GM10248 (cell line): ENCODE measurements around the gene PTPN11.

ENCODE experiments used
- CTCF ChIA-PET: fragments of 300-600 bp; sonication (Branson Sonifier 250); formaldehyde crosslinking; extraction: SDS; loops from one replicate; lab custom pipeline; 2021; ENCODE audit warnings: antibody characterized with exemption; lab: Yijun Ruan, JAX
- POLR2A ChIA-PET: fragments of 350-650 bp; sonication (Branson Sonifier 250); formaldehyde crosslinking; extraction: SDS; loops from one replicate; lab custom pipeline; 2020; ENCODE audit warnings: antibody characterized with exemption; lab: Yijun Ruan, JAX
- DNase-seq: peaks from one replicate; pipeline ENCODE4 v3.0.0; 2012; ENCODE audit errors: extremely low spot score
- CTCF ChIP-seq: IDR thresholded peaks from 2 replicates; pipeline ENCODE4 v1.5.1; 2012; ENCODE audit warnings: mild to moderate bottlenecking, low read depth; ENCODE audit errors: extremely low read depth, missing control alignments, control extremely low read depth

The PTPN11 gene

GRCh38 chr12:112532106-112532505, 113.4 kb downstream of the PTPN11 start:
- CTCF ChIA-PET = no interaction called here
- DNase-seq = no peak
- no peak for TF ChIP-seq CTCF
- POLR2A ChIA-PET = no interaction called here

GRCh38 chr12:112533528-112533927, 114.8 kb downstream of the PTPN11 start:
- CTCF ChIA-PET = interaction anchor here (1.0 kb wide), 1 partner anchor 15 kb away, joined by 3 read pairs; no protein-coding TSS in a partner anchor
- no peak for DNase-seq
- POLR2A ChIA-PET = no interaction called here
- no peak for TF ChIP-seq CTCF

- TF ChIP-seq CTCF = no peak
- POLR2A ChIA-PET = no interaction called here
- no peak for DNase-seq
- CTCF ChIA-PET = no interaction called here
Observed at GRCh38 chr12:112535017-112535416, 116.3 kb downstream of the PTPN11 start.

GRCh38 chr12:112535637-112536366, 117.1 kb downstream of the PTPN11 start:
- no peak for TF ChIP-seq CTCF
- ChIA-PET POLR2A (no interaction called here), CTCF (no interaction called here)
- no peak for DNase-seq

- TF ChIP-seq CTCF = no peak
- no peak for DNase-seq
- CTCF ChIA-PET = no interaction called here
- POLR2A ChIA-PET = no interaction called here
Observed at GRCh38 chr12:112536367-112536730, 117.6 kb downstream of the PTPN11 start.

- ChIA-PET POLR2A (interaction anchor here (0.5 kb wide), 1 partner anchor 26 kb away, joined by 3 read pairs; no protein-coding TSS in a partner anchor), CTCF (interaction anchor here (0.8 kb wide), 1 partner anchor 31 kb away, joined by 4 read pairs; no protein-coding TSS in a partner anchor)
- DNase-seq = no peak
- TF ChIP-seq CTCF = no peak
Observed at GRCh38 chr12:112537710-112538396, 119.1 kb downstream of the PTPN11 start.
